Left hindlimb (tissue), 1 donor: ENCODE measurements around the gene LMF1.
"Not testable (repeated sequence)": the region's sequence is repeated elsewhere in the genome, so short reads cannot be mapped to it uniquely, and the experiment has no call there.

Experiments
- DNase-seq: peaks from one replicate; pipeline ENCODE4 v3.0.0-alpha.2; 2018

LMF1 gene

DNA sequence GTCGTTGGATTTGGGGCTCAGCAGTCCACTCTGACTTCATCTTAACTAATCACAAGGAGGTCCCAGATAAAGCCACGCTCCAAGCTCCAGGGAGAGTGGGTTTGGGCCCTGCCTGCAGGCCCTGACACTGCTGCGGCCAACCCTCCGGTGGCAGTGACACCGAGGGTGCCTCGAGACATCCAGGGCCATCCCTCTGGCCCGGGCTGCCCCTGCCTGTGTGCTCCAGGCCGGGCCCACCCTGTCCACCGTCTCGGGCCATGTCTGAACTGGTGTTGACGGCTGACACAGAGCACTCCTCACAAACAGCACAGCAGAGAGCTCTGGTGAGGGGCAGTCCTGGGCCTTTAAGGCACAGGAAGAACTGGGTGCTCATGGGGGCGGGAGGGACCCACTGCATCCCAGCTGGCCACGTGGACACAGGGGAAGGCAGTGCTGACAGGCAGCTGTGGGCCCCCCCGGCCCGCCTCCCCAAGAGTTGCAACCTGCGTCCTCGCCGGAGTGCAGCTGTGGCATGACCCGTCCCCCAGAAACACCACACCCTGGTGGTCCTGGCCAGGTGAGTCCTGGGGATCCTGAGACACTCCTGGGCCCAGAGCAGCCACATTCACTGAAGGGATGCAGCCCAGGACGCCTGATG is 80.0 kb downstream of the LMF1 start:
- no peak for DNase-seq

GRCh38 chr16:890217-890616 is 80.6 kb downstream of the LMF1 start:
- no peak for DNase-seq

DNA sequence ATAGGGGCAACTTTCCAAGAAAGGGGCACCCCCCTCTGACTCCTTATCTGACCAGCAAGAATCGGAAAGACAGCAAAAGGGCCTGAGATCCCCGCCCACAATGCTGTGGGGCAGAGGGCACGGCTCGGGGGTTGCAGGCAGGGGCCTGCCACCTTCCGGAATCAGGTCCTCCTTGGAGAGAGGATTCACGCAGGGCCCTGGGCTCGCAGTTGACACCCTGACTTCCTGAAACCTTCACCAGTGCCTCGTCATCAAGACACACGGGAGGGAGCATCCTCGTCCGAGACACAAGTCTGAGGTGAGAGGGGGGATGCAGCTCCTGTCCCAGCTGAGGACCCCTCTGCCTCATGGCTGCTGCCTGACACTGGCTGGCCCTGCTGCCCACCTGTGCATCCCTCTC is 81.2 kb downstream of the LMF1 start:
- no peak for DNase-seq

DNA sequence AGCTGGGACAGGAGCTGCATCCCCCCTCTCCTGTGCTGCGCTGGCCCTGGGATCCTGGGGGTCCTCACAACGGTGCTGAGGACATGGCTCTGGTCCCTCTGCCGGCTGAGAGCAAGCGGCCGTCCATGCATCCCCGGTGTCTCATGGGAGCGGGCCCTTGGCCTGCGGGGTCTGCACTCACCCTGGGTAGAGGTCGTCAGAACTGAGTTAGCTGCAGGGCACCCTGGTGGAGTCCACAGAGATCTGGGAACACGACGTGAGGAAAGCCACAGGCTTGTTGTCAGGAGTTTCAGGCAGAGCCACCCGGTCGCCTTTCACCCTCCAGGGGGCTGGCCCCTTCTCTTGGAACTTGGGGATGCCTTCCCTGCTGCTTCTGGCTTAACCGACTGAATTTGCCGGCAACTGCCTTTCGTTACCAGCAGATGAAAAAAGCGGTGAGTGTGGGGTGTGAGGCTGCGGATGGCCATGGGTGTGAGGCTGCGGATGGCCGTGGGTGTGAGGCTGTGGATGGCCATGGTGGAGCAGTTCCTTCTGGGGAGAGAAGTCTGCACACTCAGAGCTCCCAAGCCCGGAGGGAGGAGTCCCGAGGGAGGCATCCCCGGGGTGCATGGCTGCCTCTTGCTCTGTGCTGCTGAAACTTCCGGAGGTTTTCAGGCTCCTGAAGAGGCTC is 81.7 kb downstream of the LMF1 start:
- DNase-seq = peak; percentile 28

DNA sequence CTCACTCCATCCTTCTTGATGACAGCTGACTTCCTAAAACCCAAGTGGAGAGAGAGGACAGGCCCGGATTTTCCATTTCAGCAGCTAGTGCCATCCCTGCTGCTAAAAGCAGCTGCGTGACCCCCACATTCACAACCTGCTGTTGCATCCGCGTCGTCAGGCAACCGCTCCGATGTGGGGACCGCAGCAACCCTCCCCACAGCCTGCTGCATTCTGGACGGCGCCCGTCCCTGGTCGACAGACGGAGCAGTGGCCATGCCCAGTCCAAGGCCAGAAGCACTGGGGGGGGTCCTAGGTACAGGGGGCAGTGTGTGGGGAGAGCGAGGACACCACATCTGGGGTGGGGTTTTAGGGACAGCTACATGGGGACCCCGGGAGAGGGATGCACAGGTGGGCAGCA is 82.3 kb downstream of the LMF1 start:
- peak; percentile 25 for DNase-seq

- peak; percentile 28 for DNase-seq
These were observed 82.9 kb downstream of the LMF1 start for GRCh38 chr16:887846-888245.

DNA sequence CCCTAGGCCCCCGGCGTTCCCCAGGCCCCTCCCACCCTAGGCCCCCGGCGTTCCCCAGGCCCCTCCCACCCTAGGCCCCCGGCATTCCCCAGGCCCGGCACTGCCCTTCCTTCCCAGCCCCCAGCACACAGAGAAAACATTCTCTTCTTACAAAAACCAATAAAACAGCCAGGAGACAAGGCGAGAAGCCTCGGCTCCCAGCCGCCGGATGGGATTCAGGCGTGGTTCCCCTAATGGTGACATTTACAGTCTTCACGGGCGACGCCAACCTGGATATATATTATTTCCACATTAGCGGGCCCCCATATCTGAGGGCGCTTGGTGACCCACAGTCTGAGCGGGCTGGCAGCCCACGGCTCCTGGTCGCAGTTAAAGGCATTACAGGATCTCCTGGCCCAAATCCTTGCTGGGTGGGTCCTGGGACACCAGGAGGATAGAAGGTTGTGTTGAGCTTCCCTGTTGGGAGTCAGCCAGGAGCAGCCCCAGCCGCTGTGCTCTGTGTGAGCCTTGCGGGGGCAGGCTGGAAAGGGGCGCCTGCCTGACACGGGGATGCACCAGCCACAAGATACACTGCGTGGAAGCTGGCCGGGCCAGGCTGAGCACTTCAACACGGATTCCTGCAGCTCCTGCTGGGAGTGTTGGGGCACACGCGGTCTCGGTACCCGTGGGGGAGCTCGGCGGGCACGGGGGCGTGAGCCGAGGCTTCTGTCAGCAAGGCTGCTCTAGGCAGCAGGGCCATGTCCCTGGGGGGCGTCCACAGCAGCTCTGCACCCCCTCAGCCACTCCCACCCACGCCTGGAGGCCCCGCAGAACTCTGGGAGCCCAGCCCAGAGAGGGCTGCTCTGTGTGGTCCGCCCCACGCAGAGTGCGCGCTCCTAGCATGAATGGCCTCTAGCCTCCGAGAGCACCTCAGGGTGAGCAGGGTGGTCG is 83.7 kb downstream of the LMF1 start:
- DNase-seq = peak; percentile 34

DNA sequence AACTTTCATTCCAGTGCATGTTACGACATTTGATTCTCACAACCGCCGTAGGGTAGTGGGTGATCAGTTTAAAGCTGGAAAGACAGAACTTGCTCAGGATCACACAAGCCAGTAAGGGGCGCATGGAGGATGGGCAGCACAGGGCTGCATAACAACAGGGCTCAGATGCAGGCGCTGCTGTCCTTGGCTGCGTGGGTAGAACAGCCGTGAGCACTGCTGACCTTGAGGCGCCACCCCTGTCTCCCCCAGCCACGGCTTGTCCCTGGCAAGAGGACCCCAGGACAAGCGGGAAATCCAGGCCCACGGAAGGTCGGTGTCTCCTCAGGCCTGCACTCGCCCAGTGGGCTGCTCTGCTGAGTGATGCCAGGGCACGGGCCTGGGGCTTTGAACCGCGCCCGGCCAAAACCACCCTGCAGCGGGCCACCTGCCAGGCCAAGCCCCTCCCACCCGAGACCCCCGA is 84.7 kb downstream of the LMF1 start:
- peak; percentile 46 for DNase-seq

DNA sequence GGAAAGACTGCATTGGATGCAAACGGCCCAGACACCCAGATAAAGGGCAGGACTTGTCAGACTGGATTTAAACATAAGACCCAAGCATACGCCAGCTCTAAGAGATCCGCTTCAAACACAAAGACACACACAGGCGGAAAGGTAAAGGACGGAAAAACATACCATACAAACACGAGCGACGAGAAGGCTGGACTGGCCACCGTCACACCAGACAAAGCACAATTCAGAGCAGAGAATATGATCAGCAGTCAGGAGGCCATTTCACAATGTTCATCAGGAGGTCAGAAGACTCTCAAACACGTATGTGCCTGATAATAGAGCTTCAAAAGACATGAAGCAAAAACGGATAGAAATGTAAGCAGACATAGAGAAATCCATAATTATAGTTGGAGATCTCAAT is 85.4 kb downstream of the LMF1 start:
- DNase-seq = peak; percentile 9

DNA sequence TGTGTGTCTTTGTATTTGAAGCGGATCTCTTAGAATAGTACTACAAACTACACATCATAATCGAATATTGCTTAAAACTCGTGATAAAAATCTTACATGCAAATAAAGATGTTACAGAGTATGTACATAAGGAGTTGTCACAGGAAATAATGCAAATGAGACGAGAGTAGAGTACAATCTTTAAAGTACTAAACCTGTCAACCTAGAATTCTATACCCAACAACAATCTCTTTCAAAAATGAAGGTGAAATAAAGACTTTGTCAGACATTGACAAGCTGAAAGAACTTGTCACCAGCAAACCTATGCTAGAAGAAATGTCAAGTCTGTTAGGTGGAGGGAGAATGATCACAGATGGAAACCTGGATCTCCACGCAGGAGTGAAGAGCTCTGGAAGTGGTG is 86.6 kb downstream of the LMF1 start:
- no peak for DNase-seq

GRCh38 chr16:883781-884180 is 87.0 kb downstream of the LMF1 start:
- DNase-seq = no peak

DNA sequence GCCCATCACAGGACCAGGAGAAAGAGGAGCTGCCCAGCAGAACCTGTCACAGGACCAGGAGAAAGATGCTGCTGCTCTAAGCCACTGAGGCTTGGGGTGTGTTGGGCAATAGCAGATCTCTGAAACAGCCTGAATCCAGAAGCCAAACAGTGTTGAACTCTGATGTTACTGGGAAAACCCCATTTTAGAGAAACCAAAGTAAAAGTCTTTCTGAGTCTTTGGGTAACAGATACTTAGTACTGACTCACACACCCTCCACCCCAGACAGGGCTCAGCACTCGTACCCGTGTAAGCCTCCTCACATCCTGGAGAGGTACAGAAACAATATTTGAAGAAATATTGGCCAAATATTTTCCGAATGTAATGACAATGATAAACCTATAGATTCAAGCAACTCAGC is 87.4 kb downstream of the LMF1 start:
- DNase-seq = no peak

DNA sequence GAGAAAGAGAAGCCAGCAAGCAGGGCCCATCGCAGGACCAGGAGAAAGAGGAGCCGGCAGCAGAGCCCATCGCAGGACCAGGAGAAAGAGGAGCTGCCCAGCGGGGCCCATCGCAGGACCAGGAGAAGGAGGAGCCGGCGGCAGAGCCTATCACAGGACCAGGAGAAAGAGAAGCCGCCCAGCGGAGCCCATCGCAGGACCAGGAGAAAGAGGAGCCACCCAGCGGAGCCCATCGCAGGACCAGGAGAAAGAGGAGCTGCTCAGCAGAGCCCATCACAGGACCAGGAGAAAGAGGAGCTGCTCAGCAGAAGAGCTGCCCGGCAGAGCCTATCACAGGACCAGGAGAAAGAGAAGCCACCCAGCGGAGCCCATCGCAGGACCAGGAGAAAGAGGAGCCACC is 88.1 kb downstream of the LMF1 start:
- not testable (repeated sequence) for DNase-seq

DNA sequence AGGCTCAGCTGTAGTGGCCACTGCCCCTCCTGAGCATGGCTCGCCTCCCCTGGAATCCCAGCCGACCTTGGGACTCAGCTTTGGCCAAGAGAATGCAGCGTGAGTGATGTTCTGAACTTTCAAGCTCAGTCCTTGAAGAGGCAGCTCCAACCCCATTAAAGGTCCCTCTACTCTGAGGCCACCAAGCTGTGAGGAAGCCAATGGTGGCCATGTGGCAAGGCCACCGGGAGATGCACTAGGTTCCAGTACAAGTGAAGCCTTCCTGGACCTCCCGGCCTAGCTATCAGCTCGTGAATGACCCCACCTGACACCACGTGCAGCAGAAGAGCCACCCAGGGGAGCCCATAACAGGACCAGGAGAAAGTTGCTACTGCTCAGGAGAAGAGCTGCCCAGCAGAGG is 88.5 kb downstream of the LMF1 start:
- no peak for DNase-seq

- peak; percentile 12 for DNase-seq
These were observed 89.3 kb downstream of the LMF1 start for GRCh38 chr16:881219-882097.

GRCh38 chr16:880471-881171 is 90.2 kb downstream of the LMF1 start:
- DNase-seq = peak; percentile 20

GRCh38 chr16:879986-880385 is 90.8 kb downstream of the LMF1 start:
- DNase-seq = peak; percentile 16

GRCh38 chr16:879461-879861 is 91.3 kb downstream of the LMF1 start:
- DNase-seq = peak; percentile 18

DNA sequence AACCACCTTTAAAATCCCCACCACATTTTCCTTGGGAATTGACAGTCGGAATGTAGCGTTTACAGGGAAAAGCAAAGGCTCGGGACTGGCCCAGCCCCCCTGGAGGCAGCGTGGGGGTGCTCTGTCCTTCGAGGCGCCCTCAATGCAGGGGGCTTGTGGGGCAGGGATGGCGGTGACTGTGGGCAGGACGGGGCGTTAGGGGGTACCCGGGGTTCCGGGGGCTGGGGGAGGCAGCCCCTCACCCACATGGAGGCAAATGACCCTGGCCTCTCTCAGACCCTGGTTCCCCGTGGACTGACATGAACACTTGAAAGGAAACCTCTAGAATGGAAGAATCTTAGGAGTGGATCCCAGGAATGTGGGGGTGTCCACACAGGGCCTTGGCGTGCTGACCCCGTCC is 91.9 kb downstream of the LMF1 start:
- DNase-seq = no peak

- DNase-seq = peak; percentile 22
These were observed 92.6 kb downstream of the LMF1 start for GRCh38 chr16:878072-878784.
